Activated T-helper 2 cell treated with anti-CD3 and anti-CD28 coated beads, Interferon-gamma antibody, Interleukin-2, Interleukin-4, amounts not matched to agents 10 μg/mL and 5 μg/mL and 100 μg/mL, durations not matched to agents 14 hours and 24 hours and 36 hours (primary cell): Measurements from ENCODE around the gene NT5M. TPM values are rescaled to one million over a fixed set of nuclear protein-coding genes. Genes with fewer than 3 reads are reported as not detected.

Experiments
- DNase-seq: peaks from one replicate; pipeline ENCODE4 v3.0.0; 2021; ENCODE audit warnings: low spot score
- H3K27ac Mint-ChIP-seq: one replicate; pipeline ENCODE4 v1.8.0; 2021; ENCODE audit warnings: mixed read lengths
- H3K27me3 Mint-ChIP-seq: one replicate; pipeline ENCODE4 v1.8.0; 2021; ENCODE audit warnings: low read depth, mixed read lengths
- H3K36me3 Mint-ChIP-seq: one replicate; pipeline ENCODE4 v1.8.0; 2021; ENCODE audit warnings: low read depth, mixed read lengths
- H3K4me1 Mint-ChIP-seq: one replicate; pipeline ENCODE4 v1.8.0; 2021; ENCODE audit warnings: low read depth, mixed read lengths
- H3K4me3 Mint-ChIP-seq: one replicate; pipeline ENCODE4 v1.8.0; 2021; ENCODE audit warnings: low read depth, mild to moderate bottlenecking, moderate library complexity, mixed read lengths
- H3K9me3 Mint-ChIP-seq: one replicate; pipeline ENCODE4 v1.8.0; 2021; ENCODE audit warnings: mixed read lengths
- intact Hi-C: fragments of 100-400 bp; cut with micrococcal nuclease; formaldehyde crosslinking; loops from one replicate; pipeline ENCODE4 v1.15.1; 2023
- total RNA-seq: library from RNA; stranded (reverse); gene quantifications from 2 replicates; pipeline ENCODE4 v1.2.3, GENCODE V29; 2022

The NT5M gene
- total RNA-seq, 1 donor from 2014 or later, result 8.1 TPM

GRCh38 chr17:17347234-17347955 lies 44.2 kb downstream of the NT5M start:
- intact Hi-C loops, result no loop called here
- H3K36me3 Mint-ChIP-seq, result no peaks in the 10 kb centered on the region
- no peak overlapping the region for H3K27ac Mint-ChIP-seq
- H3K4me3 Mint-ChIP-seq, result no peak overlapping the region
- H3K4me1 Mint-ChIP-seq, result no peaks in the 10 kb centered on the region
- no peaks in the 10 kb centered on the region for H3K9me3 Mint-ChIP-seq
- H3K27me3 Mint-ChIP-seq, result no peaks in the 10 kb centered on the region
- DNase-seq, result no peak

GRCh38 chr17:17347956-17348871 lies 45.0 kb downstream of the NT5M start:
- Mint-ChIP-seq H3K4me1 (no peaks in the 10 kb centered on the region), H3K4me3 (no peak overlapping the region), H3K9me3 (no peaks in the 10 kb centered on the region), H3K27me3 (no peaks in the 10 kb centered on the region), H3K36me3 (no peaks in the 10 kb centered on the region), H3K27ac (no peak overlapping the region)
- no peak for DNase-seq
- intact Hi-C loops, result no loop called here

GRCh38 chr17:17348872-17349723 lies 45.9 kb downstream of the NT5M start:
- Mint-ChIP-seq H3K27me3 (no peaks in the 10 kb centered on the region), H3K9me3 (no peaks in the 10 kb centered on the region), H3K4me1 (no peaks in the 10 kb centered on the region), H3K4me3 (no peak overlapping the region), H3K36me3 (no peaks in the 10 kb centered on the region), H3K27ac (no peak overlapping the region)
- no peak for DNase-seq
- intact Hi-C loops, result no loop called here

- H3K4me3 Mint-ChIP-seq, result no peak overlapping the region
- no peaks in the 10 kb centered on the region for H3K27me3 Mint-ChIP-seq
- no peak overlapping the region for H3K27ac Mint-ChIP-seq
- no peaks in the 10 kb centered on the region for H3K9me3 Mint-ChIP-seq
- no peak for DNase-seq
- H3K4me1 Mint-ChIP-seq, result no peaks in the 10 kb centered on the region
- no peaks in the 10 kb centered on the region for H3K36me3 Mint-ChIP-seq
- intact Hi-C loops, result no loop called here
Observed at GRCh38 chr17:17349724-17350106, 46.5 kb downstream of the NT5M start.

- intact Hi-C loops, result no loop called here
- H3K4me3 Mint-ChIP-seq, result no peak overlapping the region
- no peaks in the 10 kb centered on the region for H3K27me3 Mint-ChIP-seq
- H3K4me1 Mint-ChIP-seq, result no peaks in the 10 kb centered on the region
- no peak overlapping the region for H3K27ac Mint-ChIP-seq
- DNase-seq, result no peak
- H3K9me3 Mint-ChIP-seq, result no peaks in the 10 kb centered on the region
- no peaks in the 10 kb centered on the region for H3K36me3 Mint-ChIP-seq
Observed at GRCh38 chr17:17350491-17351355, 47.5 kb downstream of the NT5M start.

- no peak overlapping the region for H3K4me3 Mint-ChIP-seq
- no peaks in the 10 kb centered on the region for H3K36me3 Mint-ChIP-seq
- intact Hi-C loops, result no loop called here
- no peaks in the 10 kb centered on the region for H3K9me3 Mint-ChIP-seq
- no peaks in the 10 kb centered on the region for H3K4me1 Mint-ChIP-seq
- no peaks in the 10 kb centered on the region for H3K27me3 Mint-ChIP-seq
- no peak for DNase-seq
- H3K27ac Mint-ChIP-seq, result no peak overlapping the region
Observed at GRCh38 chr17:17351356-17351891, 48.3 kb downstream of the NT5M start.

- no peaks in the 10 kb centered on the region for H3K4me1 Mint-ChIP-seq
- intact Hi-C loops, result no loop called here
- H3K36me3 Mint-ChIP-seq, result no peaks in the 10 kb centered on the region
- no peak for DNase-seq
- no peaks in the 10 kb centered on the region for H3K9me3 Mint-ChIP-seq
- no peaks in the 10 kb centered on the region for H3K27me3 Mint-ChIP-seq
- no peak overlapping the region for H3K27ac Mint-ChIP-seq
- no peak overlapping the region for H3K4me3 Mint-ChIP-seq
Observed at GRCh38 chr17:17351901-17352781, 49.0 kb downstream of the NT5M start.

GRCh38 chr17:17352836-17353624 lies 49.9 kb downstream of the NT5M start:
- no peaks in the 10 kb centered on the region for H3K27me3 Mint-ChIP-seq
- H3K4me3 Mint-ChIP-seq, result no peak overlapping the region
- no peak for DNase-seq
- H3K4me1 Mint-ChIP-seq, result no peaks in the 10 kb centered on the region
- H3K27ac Mint-ChIP-seq, result no peak overlapping the region
- H3K9me3 Mint-ChIP-seq, result no peaks in the 10 kb centered on the region
- intact Hi-C loops, result no loop called here
- H3K36me3 Mint-ChIP-seq, result no peaks in the 10 kb centered on the region

- no peak for DNase-seq
- H3K27ac Mint-ChIP-seq, result no peak overlapping the region
- H3K9me3 Mint-ChIP-seq, result no peaks in the 10 kb centered on the region
- H3K4me1 Mint-ChIP-seq, result no peaks in the 10 kb centered on the region
- H3K27me3 Mint-ChIP-seq, result peaks cover 6% of the 10 kb centered on the region
- intact Hi-C loops, result no loop called here
- H3K4me3 Mint-ChIP-seq, result no peak overlapping the region
- no peaks in the 10 kb centered on the region for H3K36me3 Mint-ChIP-seq
Observed at GRCh38 chr17:17353625-17354484, 50.7 kb downstream of the NT5M start.
